HEK293 (cell line): Measurements from ENCODE around the gene CENPO.

Experiments
- SP3 ChIP-seq: fragments of 450-650 bp; formaldehyde crosslinking; IDR thresholded peaks from 2 replicates; pipeline ENCODE4 v1.5.1; 2016; ENCODE audit warnings: missing biosample characterization, missing genetic modification characterization
- TCF7L2 ChIP-seq: IDR thresholded peaks from 2 replicates; pipeline ENCODE4 v1.6.1; 2011; ENCODE audit warnings: low read depth, mild to moderate bottlenecking, inconsistent platforms, low read length, moderate library complexity, borderline replicate concordance
- ZBTB21 ChIP-seq: fragments of 450-650 bp; formaldehyde crosslinking; IDR thresholded peaks from 2 replicates; pipeline ENCODE4 v1.5.1; 2017; ENCODE audit warnings: missing biosample characterization, missing genetic modification characterization
- ZNF133 ChIP-seq: fragments of 450-650 bp; formaldehyde crosslinking; IDR thresholded peaks from 2 replicates; pipeline ENCODE4 v1.5.1; 2016; ENCODE audit warnings: missing biosample characterization, missing genetic modification characterization
- ZNF239 ChIP-seq: fragments of 450-650 bp; formaldehyde crosslinking; IDR thresholded peaks from 2 replicates; pipeline ENCODE4 v1.5.1; 2016; ENCODE audit warnings: missing biosample characterization, missing genetic modification characterization
- ZNF274 ChIP-seq, 2 experiments: fragments of 200-500 bp in 1 of 2; fragments of 450-650 bp in 1 of 2; sonication (Bioruptor generic) in 1 of 2; formaldehyde crosslinking in 1 of 2; IDR thresholded peaks; 2 replicates each; pipeline versions ENCODE4 v1.5.1 to v1.6.1; 2014 to 2016; ENCODE audit warnings: borderline replicate concordance in 1 of 2, inconsistent platforms in 1 of 2, low read length in 1 of 2, missing biosample characterization in 1 of 2, missing genetic modification characterization in 1 of 2
- ZNF416 ChIP-seq: fragments of 450-650 bp; formaldehyde crosslinking; IDR thresholded peaks from 2 replicates; pipeline ENCODE4 v1.5.1; 2016; ENCODE audit warnings: missing biosample characterization, missing genetic modification characterization
- ZNF423 ChIP-seq: fragments of 450-650 bp; formaldehyde crosslinking; IDR thresholded peaks from 2 replicates; pipeline ENCODE4 v1.5.1; 2016; ENCODE audit warnings: missing biosample characterization, missing genetic modification characterization
- ZNF501 ChIP-seq: fragments of 450-650 bp; formaldehyde crosslinking; IDR thresholded peaks from 2 replicates; pipeline ENCODE4 v1.5.1; 2016; ENCODE audit warnings: missing biosample characterization, missing genetic modification characterization
- ZXDB ChIP-seq: fragments of 450-650 bp; formaldehyde crosslinking; IDR thresholded peaks from 2 replicates; pipeline ENCODE4 v1.5.1; 2016; ENCODE audit warnings: missing biosample characterization, missing genetic modification characterization
- TF ChIP-seq, protein P1 (sequence below): fragments of 450-650 bp; formaldehyde crosslinking; IDR thresholded peaks from 2 replicates; pipeline ENCODE4 v1.5.1; 2016; ENCODE audit warnings: missing biosample characterization, missing genetic modification characterization
- TF ChIP-seq, protein P2 (sequence below): fragments of 450-650 bp; IDR thresholded peaks from 2 replicates; pipeline ENCODE4 v1.5.1; 2018; ENCODE audit warnings: missing biosample characterization, mild to moderate bottlenecking, missing genetic modification characterization
- TF ChIP-seq, protein P3 (sequence below): IDR thresholded peaks from 2 replicates; pipeline ENCODE4 v1.6.1; 2011; ENCODE audit warnings: mild to moderate bottlenecking, low read depth, low read length, borderline replicate concordance
- TF ChIP-seq, protein P4 (sequence below): fragments of 450-650 bp; formaldehyde crosslinking; IDR thresholded peaks from 2 replicates; pipeline ENCODE4 v1.5.1; 2016; ENCODE audit warnings: missing biosample characterization, missing genetic modification characterization

DNA sequence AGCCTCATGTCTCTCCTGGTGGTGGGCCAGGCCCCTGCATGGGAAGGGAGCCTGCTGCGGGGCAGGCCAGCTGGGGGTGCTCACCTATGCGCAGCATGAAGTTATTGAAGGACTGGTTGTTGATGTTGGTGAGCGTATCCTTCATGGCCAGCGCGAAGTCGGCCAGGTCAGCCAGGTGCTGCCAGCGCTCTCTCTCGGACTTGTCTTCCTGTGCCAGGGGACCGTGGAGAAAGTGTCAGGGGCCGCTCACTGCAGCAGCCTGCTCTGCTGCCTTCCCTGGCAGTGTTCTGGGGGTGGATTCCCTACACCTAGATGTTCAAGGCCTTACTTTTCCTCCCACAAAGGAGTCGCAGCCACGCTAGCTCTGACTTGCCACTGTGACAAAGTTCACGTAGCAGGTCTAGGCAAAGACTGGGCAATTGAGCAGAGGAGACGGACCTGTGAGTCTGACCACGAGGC is 28.2 kb downstream of the CENPO start:
- TF ChIP-seq, protein P1, sequence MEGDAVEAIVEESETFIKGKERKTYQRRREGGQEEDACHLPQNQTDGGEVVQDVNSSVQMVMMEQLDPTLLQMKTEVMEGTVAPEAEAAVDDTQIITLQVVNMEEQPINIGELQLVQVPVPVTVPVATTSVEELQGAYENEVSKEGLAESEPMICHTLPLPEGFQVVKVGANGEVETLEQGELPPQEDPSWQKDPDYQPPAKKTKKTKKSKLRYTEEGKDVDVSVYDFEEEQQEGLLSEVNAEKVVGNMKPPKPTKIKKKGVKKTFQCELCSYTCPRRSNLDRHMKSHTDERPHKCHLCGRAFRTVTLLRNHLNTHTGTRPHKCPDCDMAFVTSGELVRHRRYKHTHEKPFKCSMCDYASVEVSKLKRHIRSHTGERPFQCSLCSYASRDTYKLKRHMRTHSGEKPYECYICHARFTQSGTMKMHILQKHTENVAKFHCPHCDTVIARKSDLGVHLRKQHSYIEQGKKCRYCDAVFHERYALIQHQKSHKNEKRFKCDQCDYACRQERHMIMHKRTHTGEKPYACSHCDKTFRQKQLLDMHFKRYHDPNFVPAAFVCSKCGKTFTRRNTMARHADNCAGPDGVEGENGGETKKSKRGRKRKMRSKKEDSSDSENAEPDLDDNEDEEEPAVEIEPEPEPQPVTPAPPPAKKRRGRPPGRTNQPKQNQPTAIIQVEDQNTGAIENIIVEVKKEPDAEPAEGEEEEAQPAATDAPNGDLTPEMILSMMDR: no peak
- TF ChIP-seq ZXDB (tag by site-specific recombination) (no peak), ZNF423 (tag by site-specific recombination) (no peak), ZNF239 (tag by site-specific recombination) (no peak), ZNF133 (tag by site-specific recombination) (no peak), ZNF416 (tag by site-specific recombination) (no peak), SP3 (tag by site-specific recombination) (no peak), ZBTB21 (tag by site-specific recombination) (no peak), ZNF501 (tag by site-specific recombination) (no peak), ZNF274 (IDR thresholded peaks at IDR 0.05; ENCODE audit: low read length) (no peak), ZNF274 (tag by site-specific recombination; IDR thresholded peaks at IDR 0.05; ENCODE audit: borderline replicate concordance) (no peak), TCF7L2 (no peak)
- TF ChIP-seq, protein P2, sequence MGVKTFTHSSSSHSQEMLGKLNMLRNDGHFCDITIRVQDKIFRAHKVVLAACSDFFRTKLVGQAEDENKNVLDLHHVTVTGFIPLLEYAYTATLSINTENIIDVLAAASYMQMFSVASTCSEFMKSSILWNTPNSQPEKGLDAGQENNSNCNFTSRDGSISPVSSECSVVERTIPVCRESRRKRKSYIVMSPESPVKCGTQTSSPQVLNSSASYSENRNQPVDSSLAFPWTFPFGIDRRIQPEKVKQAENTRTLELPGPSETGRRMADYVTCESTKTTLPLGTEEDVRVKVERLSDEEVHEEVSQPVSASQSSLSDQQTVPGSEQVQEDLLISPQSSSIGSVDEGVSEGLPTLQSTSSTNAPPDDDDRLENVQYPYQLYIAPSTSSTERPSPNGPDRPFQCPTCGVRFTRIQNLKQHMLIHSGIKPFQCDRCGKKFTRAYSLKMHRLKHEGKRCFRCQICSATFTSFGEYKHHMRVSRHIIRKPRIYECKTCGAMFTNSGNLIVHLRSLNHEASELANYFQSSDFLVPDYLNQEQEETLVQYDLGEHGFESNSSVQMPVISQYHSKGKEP (tag by site-specific recombination): no peak
- TF ChIP-seq, protein P3, sequence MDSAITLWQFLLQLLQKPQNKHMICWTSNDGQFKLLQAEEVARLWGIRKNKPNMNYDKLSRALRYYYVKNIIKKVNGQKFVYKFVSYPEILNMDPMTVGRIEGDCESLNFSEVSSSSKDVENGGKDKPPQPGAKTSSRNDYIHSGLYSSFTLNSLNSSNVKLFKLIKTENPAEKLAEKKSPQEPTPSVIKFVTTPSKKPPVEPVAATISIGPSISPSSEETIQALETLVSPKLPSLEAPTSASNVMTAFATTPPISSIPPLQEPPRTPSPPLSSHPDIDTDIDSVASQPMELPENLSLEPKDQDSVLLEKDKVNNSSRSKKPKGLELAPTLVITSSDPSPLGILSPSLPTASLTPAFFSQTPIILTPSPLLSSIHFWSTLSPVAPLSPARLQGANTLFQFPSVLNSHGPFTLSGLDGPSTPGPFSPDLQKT: no peak
- TF ChIP-seq, protein P4, sequence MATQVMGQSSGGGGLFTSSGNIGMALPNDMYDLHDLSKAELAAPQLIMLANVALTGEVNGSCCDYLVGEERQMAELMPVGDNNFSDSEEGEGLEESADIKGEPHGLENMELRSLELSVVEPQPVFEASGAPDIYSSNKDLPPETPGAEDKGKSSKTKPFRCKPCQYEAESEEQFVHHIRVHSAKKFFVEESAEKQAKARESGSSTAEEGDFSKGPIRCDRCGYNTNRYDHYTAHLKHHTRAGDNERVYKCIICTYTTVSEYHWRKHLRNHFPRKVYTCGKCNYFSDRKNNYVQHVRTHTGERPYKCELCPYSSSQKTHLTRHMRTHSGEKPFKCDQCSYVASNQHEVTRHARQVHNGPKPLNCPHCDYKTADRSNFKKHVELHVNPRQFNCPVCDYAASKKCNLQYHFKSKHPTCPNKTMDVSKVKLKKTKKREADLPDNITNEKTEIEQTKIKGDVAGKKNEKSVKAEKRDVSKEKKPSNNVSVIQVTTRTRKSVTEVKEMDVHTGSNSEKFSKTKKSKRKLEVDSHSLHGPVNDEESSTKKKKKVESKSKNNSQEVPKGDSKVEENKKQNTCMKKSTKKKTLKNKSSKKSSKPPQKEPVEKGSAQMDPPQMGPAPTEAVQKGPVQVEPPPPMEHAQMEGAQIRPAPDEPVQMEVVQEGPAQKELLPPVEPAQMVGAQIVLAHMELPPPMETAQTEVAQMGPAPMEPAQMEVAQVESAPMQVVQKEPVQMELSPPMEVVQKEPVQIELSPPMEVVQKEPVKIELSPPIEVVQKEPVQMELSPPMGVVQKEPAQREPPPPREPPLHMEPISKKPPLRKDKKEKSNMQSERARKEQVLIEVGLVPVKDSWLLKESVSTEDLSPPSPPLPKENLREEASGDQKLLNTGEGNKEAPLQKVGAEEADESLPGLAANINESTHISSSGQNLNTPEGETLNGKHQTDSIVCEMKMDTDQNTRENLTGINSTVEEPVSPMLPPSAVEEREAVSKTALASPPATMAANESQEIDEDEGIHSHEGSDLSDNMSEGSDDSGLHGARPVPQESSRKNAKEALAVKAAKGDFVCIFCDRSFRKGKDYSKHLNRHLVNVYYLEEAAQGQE: no peak
